OCI-LY3 (cell line): ENCODE measurements around the gene SMIM38.

Experiments
- CTCF ChIP-seq: fragments of 200-600, 300-600 bp; sonication (generic); IDR thresholded peaks from 2 replicates; pipeline ENCODE4 v1.5.1; 2014; ENCODE audit warnings: antibody characterized with exemption, low read length, low read depth
- EZH2phosphoT487 ChIP-seq: fragments of 200-600 bp; shearing (Covaris generic); IDR thresholded peaks from 2 replicates; pipeline ENCODE4 v1.6.1; 2018; ENCODE audit warnings: antibody characterized with exemption, mixed run types, low read depth

- TF ChIP-seq CTCF: no peak
- TF ChIP-seq EZH2phosphoT487: no peak
Measured at GRCh38 chr11:69178819-69179482, 23.2 kb downstream of the SMIM38 start.
